Left lung (tissue), 10 donors: ENCODE results near the gene IL16. TPM values are rescaled to one million over a fixed set of nuclear protein-coding genes. Genes with fewer than 3 reads are reported as not detected.

Experiments used
- ATAC-seq: fragments of 200-7000 bp; cut with Tn5 transposase; one replicate; pipeline ENCODE4 v1.9.1; 2020; ENCODE audit warnings: moderate library complexity
- DNase-seq, 4 donors: peaks; one replicate each; pipeline ENCODE4 v3.0.0-alpha.2; 2013 to 2020
- H3K27ac ChIP-seq, 2 donors: fragments of 200-600 bp; sonication (generic) in 1 of 2; one replicate each; pipeline versions ENCODE4 v1.5.0 to v1.8.0; 2020 to 2021
- H3K27me3 ChIP-seq, 2 donors: fragments of 200-600 bp; sonication (generic) in 1 of 2; one replicate each; pipeline versions ENCODE4 v1.5.0 to v1.8.0; 2020 to 2021
- H3K36me3 ChIP-seq, 2 donors: fragments of 200-600 bp; sonication (generic) in 1 of 2; one replicate each; pipeline versions ENCODE4 v1.5.0 to v1.8.0; 2020 to 2021
- H3K4me1 ChIP-seq, 2 donors: fragments of 200-600 bp; one replicate each; pipeline ENCODE4 v1.8.0; 2021
- H3K4me3 ChIP-seq, 2 donors: fragments of 200-600 bp; sonication (generic) in 1 of 2; one replicate each; pipeline versions ENCODE4 v1.5.0 to v1.8.0; 2020 to 2021; ENCODE audit warnings: mild to moderate bottlenecking in 1 of 2
- H3K9me3 ChIP-seq, 2 donors: fragments of 200-600 bp; sonication (generic) in 1 of 2; one replicate each; pipeline versions ENCODE4 v1.5.0 to v1.8.0; 2020 to 2021
- CTCF ChIP-seq, 2 donors: fragments of 200-600 bp; sonication (generic) in 1 of 2; IDR thresholded peaks; one replicate each; pipeline versions ENCODE4 v1.5.0 to v1.8.0; 2021; ENCODE audit warnings: antibody characterized with exemption in 2 of 2
- intact Hi-C, 2 donors: fragments of 100-400 bp; cut with DNase I; formaldehyde crosslinking; loops; one replicate each; pipeline versions ENCODE4 v1.11.2 to v1.14.2; 2022
- polyA plus RNA-seq, 6 donors: library from polyadenylated mRNA; unstranded; fragments of 120-200 nt; gene quantifications; one replicate each; pipeline ENCODE4 v1.2.1, GENCODE V29; 2013; ENCODE audit not compliant: insufficient read length in 6 of 6
- total RNA-seq, 2 donors: library from RNA; stranded (reverse); fragmentation: NEBNext Ultra II Directional; extraction: Animal tissue kit (Norgen Biotek cat#: 25700); gene quantifications; one replicate each; pipeline ENCODE4 v1.2.1, GENCODE V29; 2021
- donor health status: DM: no; HTN: yes; CAD: no.
- donor health status: DM: no; HTN: no; CAD: no.

The IL16 gene
- total and polyA plus RNA-seq, 8 donors: 11.4 to 34.3 (median 14.9) TPM

DNA sequence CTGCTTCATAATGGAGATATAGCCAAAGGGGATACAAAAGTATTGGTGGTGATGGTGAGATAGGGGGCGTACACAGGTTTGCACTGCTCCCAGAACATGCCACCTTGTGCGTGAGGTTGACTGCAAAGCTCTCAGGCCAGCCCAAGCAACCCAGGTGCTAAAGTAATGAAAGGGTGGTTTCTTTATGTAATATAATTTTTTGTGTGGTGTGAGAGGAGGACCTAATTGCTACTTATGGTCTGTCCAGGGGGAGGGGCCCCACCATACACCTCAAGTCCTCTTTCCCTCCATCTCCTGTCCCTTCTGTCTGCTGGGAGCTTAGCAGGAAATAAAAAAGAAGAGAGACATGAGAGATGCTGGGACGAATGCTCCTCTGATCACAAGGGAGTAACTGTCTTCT, 73.5 kb downstream of the IL16 start:
- no peak for TF ChIP-seq CTCF (IDR thresholded peaks at IDR 0.05)
- H3K4me1 ChIP-seq: peaks cover 11 to 16% of the 10 kb centered on the region in 2 donors
- H3K9me3 ChIP-seq: no peaks in the 10 kb centered on the region
- ATAC-seq: no peak
- no peak overlapping the region for H3K27ac ChIP-seq
- DNase-seq: no peak
- H3K36me3 ChIP-seq: no peaks in the 10 kb centered on the region
- intact Hi-C loops: loop anchor here (5.0 to 10.0 kb wide), 2 partner anchors 125 to 132 kb away; no protein-coding TSS in a partner anchor
- H3K4me3 ChIP-seq: no peak overlapping the region
- H3K27me3 ChIP-seq: peaks cover 0 to 2% of the 10 kb centered on the region in 2 donors

GRCh38 chr15:81270781-81271491, 74.3 kb downstream of the IL16 start:
- Histone ChIP-seq H3K27me3 (no peaks in the 10 kb centered on the region), H3K4me3 (no peak overlapping the region), H3K4me1 (peaks cover 8 to 9% of the 10 kb centered on the region in 2 donors), H3K36me3 (no peaks in the 10 kb centered on the region), H3K27ac (no peak overlapping the region), H3K9me3 (no peaks in the 10 kb centered on the region)
- intact Hi-C loops: loop anchor here (5.0 to 10.0 kb wide), 2 partner anchors 124 to 131 kb away; no protein-coding TSS in a partner anchor
- no peak for DNase-seq
- no peak for ATAC-seq
- TF ChIP-seq CTCF (IDR thresholded peaks at IDR 0.05): no peak

DNA sequence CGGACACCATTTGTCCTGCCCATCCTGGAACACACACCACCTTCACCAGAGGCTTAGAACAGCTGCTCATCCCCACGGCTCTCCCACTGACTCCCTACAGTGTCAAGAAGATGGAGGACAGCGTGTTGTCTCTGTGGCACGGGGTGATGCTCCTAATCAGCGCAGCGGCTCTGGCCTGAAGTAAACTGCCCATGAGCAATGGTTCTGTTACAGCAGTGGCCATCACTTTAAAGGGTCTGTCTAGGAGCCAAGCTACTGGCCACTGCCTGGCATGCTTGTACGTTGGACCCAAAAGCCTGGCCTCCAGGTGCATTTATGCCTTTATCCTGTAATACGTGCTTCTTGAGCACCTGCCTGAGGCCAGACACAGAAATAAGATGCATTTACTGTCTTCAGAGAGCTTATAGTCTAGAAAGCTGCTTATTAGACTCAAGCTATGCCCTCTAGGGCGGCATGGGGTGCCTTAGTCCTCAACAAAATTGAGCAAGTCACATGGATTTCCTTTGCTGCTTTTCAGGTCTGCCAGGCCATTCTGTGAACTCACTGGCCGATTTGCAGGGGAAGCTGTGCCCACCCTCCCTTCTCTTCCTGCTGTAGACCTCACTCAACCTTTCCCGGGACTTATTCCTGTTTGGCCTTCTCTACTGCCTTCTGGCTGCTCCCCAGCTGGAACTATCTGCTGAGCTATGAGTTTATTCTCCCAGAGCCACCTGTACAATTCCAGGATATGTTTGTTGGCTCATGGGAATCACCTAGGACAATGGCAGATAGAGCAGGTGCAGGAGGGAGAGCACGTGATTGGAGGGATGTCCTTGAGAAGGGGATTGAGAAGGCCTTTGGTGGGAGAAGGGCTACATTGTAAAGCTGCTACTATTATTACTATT, 75.3 kb downstream of the IL16 start:
- Histone ChIP-seq H3K36me3 (no peaks in the 10 kb centered on the region), H3K27me3 (no peaks in the 10 kb centered on the region), H3K9me3 (peaks cover 0 to 2% of the 10 kb centered on the region in 2 donors), H3K4me1 (peaks cover 3 to 5% of the 10 kb centered on the region in 2 donors), H3K4me3 (no peak overlapping the region), H3K27ac (no peak overlapping the region)
- intact Hi-C loops: loop anchor here (5.0 to 10.0 kb wide), 2 partner anchors 123 to 130 kb away; no protein-coding TSS in a partner anchor
- ATAC-seq: no peak
- no peak for TF ChIP-seq CTCF (IDR thresholded peaks at IDR 0.05)
- DNase-seq: no peak

DNA sequence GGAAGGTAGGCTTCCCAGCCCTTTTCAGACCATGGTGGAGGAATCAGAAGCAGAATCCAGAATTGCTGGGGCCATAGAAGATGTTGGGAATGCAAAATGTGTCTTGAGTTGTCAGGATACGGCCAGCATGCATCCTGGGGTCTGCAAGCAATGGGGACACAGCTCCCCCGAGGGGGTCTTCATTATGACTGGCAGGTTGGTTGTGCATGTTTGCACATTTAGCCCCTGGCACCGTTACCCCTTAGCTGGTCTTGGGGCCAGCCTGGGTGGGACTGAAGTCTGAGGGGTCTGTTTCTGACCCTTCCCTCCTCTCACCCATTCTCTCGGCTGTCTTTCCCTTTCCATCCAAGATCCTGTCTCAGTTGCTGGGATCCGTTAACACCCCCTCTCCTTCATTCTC, 76.5 kb downstream of the IL16 start:
- no peak for ATAC-seq
- intact Hi-C loops: loop anchor here (5.0 to 10.0 kb wide), 2 partner anchors 122 to 129 kb away; no protein-coding TSS in a partner anchor
- Histone ChIP-seq H3K9me3 (peaks cover 0 to 8% of the 10 kb centered on the region in 2 donors), H3K27me3 (no peaks in the 10 kb centered on the region), H3K4me3 (no peak overlapping the region), H3K4me1 (peaks cover 3 to 5% of the 10 kb centered on the region in 2 donors), H3K36me3 (no peaks in the 10 kb centered on the region), H3K27ac (no peak overlapping the region)
- TF ChIP-seq CTCF (IDR thresholded peaks at IDR 0.05): no peak
- DNase-seq: no peak

- Histone ChIP-seq H3K4me1 (peaks cover 3 to 5% of the 10 kb centered on the region in 2 donors), H3K4me3 (no peak overlapping the region), H3K9me3 (peaks cover 0 to 8% of the 10 kb centered on the region in 2 donors), H3K27me3 (no peaks in the 10 kb centered on the region), H3K36me3 (no peaks in the 10 kb centered on the region), H3K27ac (no peak overlapping the region)
- no peak for DNase-seq
- TF ChIP-seq CTCF (IDR thresholded peaks at IDR 0.05): no peak
- intact Hi-C loops: loop anchor here (5.0 to 10.0 kb wide), 2 partner anchors 121 to 128 kb away; no protein-coding TSS in a partner anchor
- no peak for ATAC-seq
These were observed 77.2 kb downstream of the IL16 start for GRCh38 chr15:81273855-81274254.
